ENCODE measurements around the gene CNP.
"Not testable (repeated sequence)": the region's sequence is repeated elsewhere in the genome, so short reads cannot be mapped to it uniquely, and the experiment has no call there.

CNP gene

DNA sequence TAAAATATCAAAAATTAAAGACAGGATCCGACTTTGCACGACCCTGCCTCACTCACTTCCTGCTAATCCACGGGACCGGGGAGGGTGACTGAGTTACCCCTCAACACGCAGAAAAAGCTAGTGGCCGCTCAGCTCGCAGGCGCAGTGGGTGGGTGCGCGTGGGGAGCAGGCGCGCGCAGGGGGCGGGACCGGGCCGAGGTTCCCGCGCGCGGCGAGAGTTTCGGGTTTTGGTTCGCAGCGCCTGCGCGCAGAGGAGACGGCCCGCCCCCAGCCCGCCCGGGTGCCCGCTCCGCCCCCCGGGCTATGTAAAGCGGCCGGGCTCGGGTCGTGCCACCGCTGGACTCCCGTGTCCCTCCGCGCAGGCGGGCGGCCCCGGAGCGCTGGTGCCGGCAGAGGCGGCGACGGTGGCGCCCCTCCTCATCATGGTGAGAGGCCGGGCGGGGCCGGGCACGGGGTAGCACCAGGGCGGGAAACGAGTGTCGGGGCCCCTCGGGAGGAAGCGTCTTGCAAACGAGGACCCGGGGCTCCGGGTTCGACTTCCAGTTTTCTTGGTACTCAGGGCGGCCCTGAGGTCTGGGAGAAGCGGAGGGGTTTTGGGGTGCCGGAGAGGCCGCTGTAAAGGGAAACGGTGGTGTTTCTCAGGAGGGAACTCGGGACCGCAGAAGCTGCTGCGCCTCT, at the start of gene CNP:
Gene CNP (plus strand): TSS at position 333 of the 678 bp plus-strand sequence. CDS start 90 bp downstream, at position 423.
- DNase-seq (ENCODE audit: low read depth in 2 of 2), result peak; percentile 70 to 78

DNA sequence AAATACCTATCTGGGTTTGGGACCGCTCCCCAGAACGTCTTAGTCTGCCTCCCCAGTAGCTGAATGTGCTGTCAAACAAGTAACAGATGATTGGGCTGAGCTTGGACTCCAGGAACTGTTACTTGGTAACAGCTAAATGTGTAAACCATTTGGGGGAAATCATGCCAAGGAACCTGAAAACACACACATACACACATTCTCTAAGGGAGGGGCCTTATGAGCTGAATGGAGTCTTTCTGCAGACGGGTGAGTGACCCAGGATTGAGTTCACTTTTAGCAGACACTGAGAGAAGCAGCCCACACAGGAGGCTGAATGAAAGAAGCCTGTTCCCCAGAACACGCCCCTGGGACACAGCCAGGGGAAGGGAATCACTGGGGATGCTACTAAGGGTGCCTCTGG, 49.4 kb upstream of the CNP start:
- peak in 1 of 2 experiments; percentile 35 for DNase-seq (ENCODE audit: low read depth in 2 of 2)

DNA sequence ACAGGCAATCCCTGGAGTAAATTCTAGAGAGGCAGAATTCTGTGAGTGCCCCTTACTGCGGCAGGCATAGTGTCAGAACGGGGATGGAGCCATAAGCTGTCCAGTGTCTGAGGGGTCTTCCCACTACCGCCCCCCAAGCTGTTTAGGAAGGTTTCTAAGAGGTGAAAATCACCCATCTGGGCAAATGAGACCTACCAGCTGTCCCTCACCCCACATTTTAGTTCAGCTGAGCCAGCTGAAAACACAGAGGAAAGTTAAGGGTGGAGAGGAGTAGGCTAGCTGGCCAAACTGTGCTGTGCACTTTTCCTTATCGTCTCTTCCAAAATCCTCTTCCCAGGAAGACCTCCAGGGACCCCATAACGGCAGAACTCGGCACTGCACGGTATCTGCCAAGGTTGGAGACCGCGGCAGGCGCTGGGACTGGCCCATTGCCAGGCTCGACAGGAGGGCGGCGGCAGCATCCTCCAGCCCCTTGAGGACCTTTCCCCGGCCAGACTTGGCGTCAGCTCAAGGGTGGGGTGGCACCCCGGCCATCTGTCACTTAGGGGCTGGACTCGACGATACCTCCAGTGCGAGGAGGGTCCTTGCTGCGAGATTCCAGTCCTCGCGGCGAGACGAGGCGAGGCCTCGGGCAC, 48.8 kb upstream of the CNP start:
- DNase-seq (ENCODE audit: low read depth in 2 of 2), result no peak

DNA sequence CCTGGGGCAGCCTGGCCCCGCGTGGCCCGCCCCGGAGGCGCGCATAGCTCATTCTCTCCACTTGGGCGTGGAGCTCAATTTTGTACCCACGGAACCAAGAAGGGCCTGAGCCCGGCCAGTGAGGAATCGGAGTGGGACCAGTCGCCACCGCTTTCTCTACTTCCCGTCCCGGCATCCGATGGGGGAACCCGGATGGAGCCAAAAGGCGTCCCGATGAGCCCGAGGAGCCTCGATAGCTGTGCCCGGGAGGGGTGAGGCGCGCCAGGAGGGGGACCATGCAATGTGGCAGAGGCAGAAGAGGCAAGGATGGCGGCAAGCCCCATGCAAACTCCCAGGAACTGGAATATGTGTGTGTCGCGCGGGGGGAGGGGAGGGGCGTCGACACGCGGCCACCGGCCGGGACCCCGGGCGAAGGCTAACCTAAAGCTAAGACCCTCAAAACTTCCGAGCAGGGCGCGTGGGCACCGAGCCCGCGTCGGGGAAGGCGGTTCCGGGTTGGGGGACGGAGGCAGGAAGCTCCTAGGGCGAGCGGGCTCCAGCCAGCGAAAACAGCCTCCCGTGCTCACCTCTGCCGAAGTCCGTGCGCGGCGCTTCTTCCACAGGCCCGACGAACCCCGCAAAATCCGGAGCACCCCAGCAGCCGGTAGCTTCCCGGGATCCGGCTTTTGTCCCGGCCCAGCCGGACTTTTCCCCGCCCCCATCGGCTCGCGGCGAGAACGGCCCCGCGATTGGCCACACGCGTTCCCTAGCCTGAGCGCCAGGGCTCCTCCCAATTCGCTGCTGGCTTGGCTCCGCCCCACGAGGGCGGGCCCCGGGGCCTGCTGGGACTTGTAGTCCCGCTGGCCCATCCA, 48.1 kb upstream of the CNP start, which contains the start of gene ACLY:
Gene ACLY (minus strand): TSS at position 638 of the 851 bp plus-strand sequence. CDS start 5,078 bp downstream, outside the sequence.
- peak; percentile 89 to 93 for DNase-seq (ENCODE audit: low read depth in 2 of 2)

DNA sequence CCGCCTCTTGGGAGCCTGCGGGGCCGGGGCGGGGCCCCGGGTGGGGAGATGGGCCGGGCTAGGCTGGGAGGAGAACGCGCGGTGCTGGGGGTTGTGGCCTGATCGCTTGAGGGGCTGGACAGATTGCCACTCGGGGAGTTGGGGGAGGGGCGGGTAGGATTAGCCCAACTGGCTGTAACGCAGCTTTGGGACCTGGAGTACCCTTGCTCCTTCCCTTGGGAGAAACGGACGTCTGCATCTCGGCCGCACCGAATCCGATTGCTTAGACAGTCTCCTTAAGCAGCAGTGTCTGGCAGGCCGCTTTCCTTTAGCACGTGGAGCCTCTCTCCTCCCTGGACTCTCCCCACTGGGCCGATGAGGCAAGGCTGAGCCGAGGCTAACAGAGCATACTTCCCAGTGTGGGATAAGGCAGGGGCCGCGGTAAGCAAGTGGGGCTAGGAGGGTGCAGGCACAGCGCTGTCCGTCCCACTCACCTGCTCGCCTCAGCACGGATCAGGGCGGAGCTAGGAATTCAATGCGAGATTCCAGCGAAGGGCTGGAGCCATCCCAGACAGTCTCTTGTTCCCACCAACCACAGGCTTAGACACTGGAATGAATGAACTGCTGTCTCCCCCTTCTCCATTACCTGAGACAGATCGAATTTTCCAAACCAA, 47.3 kb upstream of the CNP start:
- no peak for DNase-seq (ENCODE audit: low read depth in 2 of 2)

DNA sequence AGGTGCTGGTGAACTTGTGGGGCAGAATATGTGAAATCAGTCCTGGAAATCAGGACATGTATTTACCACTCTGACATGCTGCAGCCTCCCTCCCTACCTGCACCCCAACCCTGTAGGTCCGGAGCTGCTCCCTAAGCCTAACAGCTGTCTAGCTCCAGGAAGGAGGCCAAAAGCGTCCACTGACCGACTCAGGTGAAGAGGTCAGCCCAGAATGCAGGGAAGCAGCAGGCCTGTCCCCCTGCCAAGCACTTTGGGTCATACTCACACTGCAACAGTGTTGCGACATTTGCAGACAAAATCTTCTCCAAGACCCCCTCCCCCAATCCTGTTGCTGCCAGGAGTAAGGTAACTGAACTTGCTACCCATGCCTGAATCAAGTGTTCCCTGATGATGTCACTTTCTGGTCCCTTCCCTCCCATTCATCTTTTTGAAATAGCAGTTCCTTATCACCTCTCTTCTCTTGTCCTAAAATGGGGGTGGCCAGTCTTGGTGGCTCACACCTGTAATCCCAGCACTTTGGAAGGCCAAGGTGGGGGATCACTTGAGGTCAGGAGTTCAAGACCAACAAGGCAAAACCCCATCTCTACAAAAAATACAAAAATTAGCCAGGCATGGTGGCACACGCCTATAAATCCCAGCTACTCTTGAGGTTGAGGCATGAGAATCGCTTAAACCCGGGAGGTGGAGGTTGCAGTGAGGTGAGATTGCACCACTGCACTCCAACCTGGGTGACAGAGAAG, 46.6 kb upstream of the CNP start:
- no peak for DNase-seq (ENCODE audit: low read depth in 2 of 2)

DNA sequence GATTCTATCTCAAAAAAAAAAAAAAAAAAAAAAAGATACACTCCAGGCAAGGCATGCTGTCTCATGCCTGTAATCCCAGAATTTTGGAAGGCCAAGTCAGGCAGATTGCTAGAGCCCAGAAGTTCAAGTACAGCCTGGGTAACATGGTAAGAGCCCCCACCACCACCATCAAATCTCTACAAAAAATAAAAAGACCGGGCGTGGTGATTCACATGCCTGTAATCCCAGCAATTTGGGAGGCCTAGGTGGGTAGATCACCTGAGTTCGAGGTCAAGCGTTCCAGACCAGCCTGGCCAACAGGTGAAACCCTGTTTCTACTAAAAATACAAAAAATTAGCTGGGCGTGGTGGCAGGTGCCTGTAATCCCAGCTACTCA, 46.0 kb upstream of the CNP start:
- no peak for DNase-seq (ENCODE audit: low read depth in 2 of 2)

DNA sequence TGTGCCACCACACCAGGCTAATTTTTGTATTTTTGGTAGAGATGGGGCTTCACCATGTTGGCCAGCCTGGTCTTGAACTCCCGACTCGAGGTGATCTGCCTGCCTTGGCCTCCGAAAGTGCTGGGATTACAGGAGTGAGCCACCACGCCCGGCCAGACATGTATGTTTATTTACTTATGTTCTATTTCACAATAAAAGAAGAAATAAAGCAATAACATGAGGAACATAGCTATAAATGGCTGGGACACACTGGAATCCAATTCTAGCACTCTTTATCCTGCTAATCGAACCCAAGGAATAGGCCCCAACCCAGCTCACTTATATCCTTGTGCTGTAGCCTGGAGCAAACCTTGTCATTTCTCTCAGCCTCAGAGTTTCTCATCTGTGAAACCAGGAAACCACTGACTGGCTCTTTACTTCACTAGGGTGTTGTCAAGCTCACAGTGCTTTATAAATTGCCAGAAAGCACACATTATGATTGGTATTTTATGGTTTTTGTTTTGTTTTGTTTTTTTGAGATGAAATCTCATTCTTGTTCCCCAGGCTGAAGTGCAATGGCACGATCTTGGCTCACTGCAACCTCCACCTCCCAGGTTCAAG, 40.5 kb upstream of the CNP start:
- no peak for DNase-seq (ENCODE audit: low read depth in 2 of 2)

DNA sequence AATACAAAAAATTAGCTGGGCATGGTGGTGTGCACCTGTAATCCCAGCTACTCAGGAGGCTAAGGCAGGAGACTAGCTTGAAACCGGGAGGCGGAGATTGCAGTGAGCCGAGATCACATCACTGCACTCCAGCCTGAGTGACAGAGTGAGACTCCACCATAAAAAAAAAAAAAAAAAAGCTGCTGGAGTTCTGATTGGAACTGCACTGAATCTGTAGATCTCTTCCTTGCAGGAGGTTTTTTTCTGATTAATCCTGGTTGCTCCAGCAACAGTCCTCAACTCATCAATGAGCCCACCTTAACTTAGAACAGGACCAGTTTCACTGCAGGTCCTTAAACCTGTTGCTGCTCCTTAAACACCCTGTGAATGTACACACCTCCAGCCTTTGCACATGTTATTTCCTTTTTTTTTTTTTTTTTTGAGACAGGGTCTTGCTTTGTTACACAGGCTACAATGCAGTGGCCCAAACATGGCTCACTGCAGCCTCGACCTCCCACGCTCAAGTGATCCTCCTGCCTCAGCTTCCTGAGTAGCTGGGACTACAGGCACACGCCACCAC, 37.8 kb upstream of the CNP start:
- DNase-seq (ENCODE audit: low read depth in 2 of 2), result no peak

DNA sequence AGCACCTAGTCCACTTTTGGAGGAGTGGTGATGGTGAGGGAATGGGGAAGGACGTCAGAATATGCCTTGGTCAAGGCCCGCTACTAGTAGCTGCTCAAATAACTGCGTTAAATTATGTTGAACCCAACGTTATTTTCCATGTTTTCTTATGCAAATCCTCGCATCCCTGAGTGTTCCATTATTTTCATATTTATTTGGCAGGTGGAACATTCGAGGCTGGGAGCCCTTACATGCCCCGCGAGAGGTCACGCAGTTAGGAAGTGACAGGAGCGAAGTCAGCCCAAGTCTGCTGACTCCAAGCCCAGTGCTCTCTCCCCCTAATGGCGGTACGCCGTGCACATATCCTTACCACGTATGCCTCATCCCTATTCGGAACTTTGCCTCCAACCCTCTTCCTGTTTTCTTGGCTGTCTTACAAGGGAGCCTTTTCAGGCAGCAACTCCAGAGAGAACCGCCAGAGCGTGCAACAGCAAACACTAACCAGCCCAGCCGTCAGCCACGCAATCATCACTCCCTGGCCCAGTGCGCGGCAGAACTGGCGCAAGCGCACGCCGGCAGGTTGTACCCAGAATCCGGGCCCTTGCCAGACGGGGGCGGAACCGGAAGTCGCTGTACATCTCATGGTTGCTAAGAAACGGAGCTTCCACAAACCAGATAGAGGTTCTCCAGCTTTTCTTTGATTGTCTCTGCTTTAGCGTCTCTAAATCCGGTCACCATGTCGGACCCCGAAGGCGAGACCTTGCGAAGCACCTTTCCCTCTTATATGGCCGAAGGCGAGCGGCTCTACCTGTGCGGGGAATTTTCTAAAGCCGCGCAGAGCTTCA, 36.4 kb upstream of the CNP start, which contains the start of gene ODAD4:
Gene ODAD4 (plus strand): TSS at position 609 of the 824 bp plus-strand sequence. CDS start 107 bp downstream, at position 716.
- DNase-seq (ENCODE audit: low read depth in 2 of 2), result peak; percentile 95 to 96

DNA sequence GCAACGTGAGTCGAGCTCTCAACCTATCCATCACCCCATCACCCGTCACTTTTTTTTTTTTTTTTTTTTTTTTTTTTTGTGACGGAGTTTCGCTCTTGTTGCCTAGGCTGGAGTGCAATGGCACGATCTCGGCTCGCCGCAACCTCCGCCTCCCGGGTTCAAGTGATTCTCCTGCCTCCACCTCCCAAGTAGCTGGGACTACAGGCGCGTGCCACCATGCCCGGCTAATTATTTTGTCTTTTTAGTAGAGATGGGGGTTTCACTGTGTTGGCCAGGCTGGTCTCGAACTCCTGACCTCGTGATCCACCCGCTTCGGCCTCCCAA, 35.8 kb upstream of the CNP start:
- not testable (repeated sequence) for DNase-seq (ENCODE audit: low read depth in 2 of 2)

DNA sequence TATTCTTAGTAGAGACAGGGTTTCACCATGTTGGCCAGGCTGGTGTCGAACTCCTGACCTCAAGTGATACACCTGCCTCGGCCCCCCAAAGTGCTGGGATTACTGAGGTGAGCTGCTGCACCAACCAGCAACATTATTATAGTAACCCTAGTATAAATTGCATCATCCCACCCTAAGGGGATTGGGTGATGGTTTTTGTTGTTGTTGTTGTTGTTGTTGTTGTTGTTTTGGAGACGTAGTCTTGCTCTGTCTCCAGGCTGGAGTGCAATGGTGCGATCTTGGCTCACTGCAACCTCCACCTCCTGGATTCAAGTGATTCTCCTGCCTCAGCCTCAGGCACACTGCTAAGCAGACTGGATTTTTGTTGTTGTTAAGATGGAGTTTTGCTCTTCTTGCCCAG, 34.9 kb upstream of the CNP start:
- not testable (repeated sequence) for DNase-seq (ENCODE audit: low read depth in 2 of 2)

DNA sequence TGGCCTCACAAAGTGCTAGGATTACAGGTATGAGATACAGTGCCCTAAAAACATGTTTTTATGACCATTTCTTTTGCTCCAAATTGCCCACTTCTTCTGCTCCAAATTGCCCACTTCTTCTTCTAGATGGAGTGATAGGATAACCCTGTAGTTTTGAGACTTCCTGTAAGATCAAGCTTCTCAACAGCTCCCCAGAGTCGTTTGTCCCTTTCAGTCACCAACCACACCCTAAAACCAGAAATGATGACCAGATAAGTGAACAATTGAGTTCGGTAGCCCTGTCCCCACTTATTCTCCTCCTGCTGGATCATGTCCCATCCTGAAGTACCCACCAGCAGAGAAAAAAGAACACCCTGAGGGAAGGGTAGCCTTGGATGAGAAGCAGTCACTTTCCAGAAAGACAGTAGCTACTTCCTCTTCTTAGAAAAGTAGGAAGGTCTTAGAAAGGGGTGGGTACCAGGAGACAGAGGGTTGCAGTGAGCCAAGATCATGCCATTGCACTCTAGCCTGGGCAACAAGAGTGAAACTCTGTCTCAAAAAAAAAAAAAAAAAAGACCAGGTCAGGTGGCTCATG, 33.7 kb upstream of the CNP start:
- DNase-seq (ENCODE audit: low read depth in 2 of 2), result no peak

DNA sequence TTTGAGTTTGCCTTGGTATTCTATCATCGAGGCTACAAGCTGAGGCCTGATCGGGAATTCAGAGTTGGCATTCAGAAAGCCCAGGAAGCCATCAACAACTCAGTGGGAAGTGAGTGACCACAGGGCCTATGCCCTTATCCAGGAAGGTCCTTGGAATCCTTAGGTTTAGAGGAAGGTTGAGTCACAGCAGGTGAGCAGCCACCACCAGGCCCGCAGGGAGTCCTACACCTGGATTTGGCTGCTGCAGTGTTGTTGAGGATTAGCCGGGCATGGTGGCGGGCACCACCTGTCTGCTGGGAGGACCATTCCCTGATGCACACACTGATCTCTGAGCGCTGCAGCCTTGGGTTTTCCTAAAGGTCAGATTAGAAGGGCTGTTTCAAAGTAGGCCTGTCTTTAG, 31.0 kb upstream of the CNP start:
- DNase-seq (ENCODE audit: low read depth in 2 of 2), result no peak

DNA sequence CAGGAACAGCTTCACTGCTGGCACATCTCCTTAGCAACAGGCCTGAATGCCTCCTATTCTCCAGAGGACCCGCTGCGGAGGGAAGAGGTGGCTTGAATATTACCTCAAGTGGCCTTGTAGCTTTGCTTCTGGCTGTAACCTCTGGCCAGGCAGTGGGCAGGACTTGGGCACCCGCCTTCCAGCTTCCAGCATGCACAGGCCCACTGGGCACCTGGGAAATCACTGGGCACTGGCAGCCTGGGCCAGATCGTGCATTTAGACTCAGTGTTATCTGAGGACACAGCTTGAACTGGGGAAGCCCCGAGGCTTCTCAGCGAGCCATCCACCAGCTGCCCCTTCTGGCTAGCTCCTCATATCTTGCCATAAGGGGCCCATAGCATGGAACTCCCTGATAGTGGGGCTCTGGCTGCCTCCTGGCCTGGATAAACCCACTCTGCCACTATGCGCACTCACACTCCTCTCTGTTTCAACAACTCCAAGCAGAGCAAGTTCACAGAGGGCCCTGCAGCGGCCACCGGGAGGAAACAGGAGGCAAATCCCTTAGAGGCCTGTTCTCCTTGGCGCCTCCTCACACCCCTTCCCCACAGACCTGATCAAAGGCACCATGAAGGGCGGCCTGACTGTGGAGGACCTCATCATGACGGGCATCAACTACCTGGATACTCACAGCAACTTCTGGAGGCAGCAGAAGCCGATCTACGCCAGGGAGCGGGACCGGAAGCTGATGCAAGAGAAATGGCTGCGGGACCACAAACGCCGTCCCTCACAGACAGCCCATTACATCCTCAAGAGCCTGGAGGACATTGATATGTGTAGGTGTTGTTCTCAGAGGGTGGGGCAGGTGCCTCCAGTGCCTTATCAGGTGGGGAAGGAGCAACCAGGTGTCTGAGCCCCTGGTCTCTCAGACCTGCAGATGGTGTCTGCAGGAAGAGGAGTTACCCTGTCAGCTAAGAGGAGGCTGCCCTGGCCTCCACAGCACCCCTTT, 28.3 kb upstream of the CNP start:
- DNase-seq (ENCODE audit: low read depth in 2 of 2), result no peak

DNA sequence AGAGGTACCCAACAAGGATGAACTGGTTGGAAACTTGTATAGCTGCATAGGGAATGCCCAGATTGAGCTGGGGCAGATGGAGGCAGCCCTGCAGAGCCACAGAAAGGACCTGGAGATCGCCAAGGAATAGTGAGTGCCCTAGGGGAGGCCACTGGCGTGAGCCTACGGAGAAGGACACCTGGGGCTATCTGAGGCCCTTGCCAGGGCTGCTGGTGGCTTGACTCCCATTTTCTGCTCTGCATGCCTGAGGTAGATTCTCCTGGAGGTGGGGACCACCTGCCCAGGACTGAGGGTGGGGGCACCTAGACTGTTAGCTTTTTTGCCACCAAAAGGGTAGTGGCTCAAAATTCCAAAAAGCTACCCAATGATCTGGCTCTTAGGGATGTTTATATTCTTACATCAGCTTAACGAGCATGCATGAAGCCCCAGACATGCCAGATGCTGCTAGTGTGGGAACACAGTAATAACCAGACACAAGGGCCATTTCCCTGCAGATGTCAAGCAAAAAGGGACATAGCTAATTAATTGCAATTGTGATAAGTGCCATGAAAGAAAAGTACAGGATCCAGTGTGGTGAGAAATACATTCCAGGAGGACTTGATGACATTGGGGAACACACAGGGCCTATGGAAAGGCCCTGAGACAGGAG, 27.4 kb upstream of the CNP start:
- no peak for DNase-seq (ENCODE audit: low read depth in 2 of 2)

DNA sequence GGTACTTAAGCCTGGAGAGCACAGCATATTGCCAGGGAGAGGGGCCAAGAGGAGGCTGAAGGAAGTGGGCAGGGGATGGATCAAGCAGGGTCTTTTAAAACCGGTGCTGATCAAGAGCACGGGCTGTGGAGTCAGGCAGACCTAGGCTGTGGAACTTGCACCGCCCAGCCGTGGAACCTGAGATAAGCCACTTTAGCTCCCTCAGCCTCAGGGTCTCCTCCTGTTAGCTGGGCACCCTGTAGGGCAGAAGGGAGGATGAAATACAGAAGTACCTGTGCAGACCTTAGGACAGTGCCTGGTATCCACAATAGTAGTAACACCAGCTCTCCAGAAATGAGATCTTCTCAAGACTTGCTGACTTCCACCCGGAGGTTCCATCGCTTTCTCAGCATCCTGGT, 26.9 kb upstream of the CNP start:
- no peak for DNase-seq (ENCODE audit: low read depth in 2 of 2)

DNA sequence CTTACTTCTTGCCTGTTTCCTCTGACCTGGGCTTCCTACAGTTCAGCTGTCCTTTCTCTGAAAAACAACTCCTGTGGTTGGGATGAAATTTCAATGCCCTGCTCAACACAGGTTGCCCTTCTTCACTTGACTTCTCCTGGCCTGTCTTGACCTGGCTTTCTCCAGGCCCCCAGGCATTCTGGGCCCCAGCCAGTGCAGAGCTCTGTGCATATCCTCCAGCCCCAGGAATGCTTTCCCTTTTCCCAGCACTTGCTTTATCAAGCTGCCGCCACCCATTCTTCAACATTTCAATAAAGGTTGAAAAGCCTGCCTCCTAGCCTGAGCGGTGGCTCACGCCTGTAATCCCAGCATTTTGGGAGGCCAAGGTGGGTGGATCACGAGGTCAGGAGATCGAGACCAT, 25.4 kb upstream of the CNP start:
- DNase-seq (ENCODE audit: low read depth in 2 of 2), result no peak

Data from fibroblast of skin of left biceps (primary cell).